SU-DHL-6 (cell line): Measurements from ENCODE around the gene ALKBH6.

Experiments
- H2AFZ ChIP-seq: fragments of 200-600 bp; sonication (generic); 2 replicates; pipeline ENCODE4 v1.6.1; 2014; ENCODE audit warnings: low read depth, mild to moderate bottlenecking, moderate library complexity, mixed read lengths, antibody characterized with exemption, low read length; ENCODE audit not compliant: severe bottlenecking
- H3F3A ChIP-seq: fragments of 200-600 bp; shearing (Covaris generic); 2 replicates; pipeline ENCODE4 v1.6.0; 2016; ENCODE audit warnings: antibody characterized with exemption, mild to moderate bottlenecking; ENCODE audit not compliant: insufficient read depth
- H3K27ac ChIP-seq: fragments of 200-600 bp; sonication (generic); 2 replicates; pipeline ENCODE4 v1.5.1; 2016; ENCODE audit warnings: low read depth, mild to moderate bottlenecking, low read length, moderate library complexity, mixed read lengths
- H3K27me3 ChIP-seq: fragments of 200-600 bp; sonication (generic), shearing (Covaris generic); 2 replicates; pipeline ENCODE4 v1.6.0; 2014; ENCODE audit warnings: mild to moderate bottlenecking, low read length
- H3K36me3 ChIP-seq: fragments of 200-600 bp; sonication (generic); 2 replicates; pipeline ENCODE4 v1.6.1; 2014; ENCODE audit warnings: mild to moderate bottlenecking, low read length, mixed read lengths
- H3K4me2 ChIP-seq: fragments of 300-600, 200-600 bp; shearing (Covaris generic), sonication (generic); 2 replicates; pipeline ENCODE4 v1.6.0; 2014; ENCODE audit warnings: low read length, low read depth, mild to moderate bottlenecking; ENCODE audit not compliant: poor library complexity, severe bottlenecking
- H3K4me3 ChIP-seq: fragments of 200-600 bp; sonication (generic); 2 replicates; pipeline ENCODE4 v1.5.1; 2014; ENCODE audit warnings: antibody characterized with exemption, low read length, mild to moderate bottlenecking, mixed read lengths; ENCODE audit not compliant: insufficient read depth, poor library complexity, severe bottlenecking
- H3K79me2 ChIP-seq: fragments of 200-600 bp; sonication (generic); 2 replicates; pipeline ENCODE4 v1.6.1; 2014; ENCODE audit warnings: mild to moderate bottlenecking, low read length, moderate library complexity; ENCODE audit not compliant: insufficient read depth
- H3K9ac ChIP-seq: fragments of 200-600 bp; sonication (generic); 2 replicates; pipeline ENCODE4 v1.7.0; 2014; ENCODE audit warnings: mild to moderate bottlenecking, low read length
- H3K9me2 ChIP-seq: fragments of 200-600 bp; sonication (generic); replicated peaks from 2 replicates; pipeline ENCODE4 v1.6.1; 2014; ENCODE audit warnings: low read length; ENCODE audit not compliant: insufficient read depth
- H3K9me3 ChIP-seq: fragments of 200-600 bp; sonication (generic); 2 replicates; pipeline ENCODE4 v1.6.1; 2014; ENCODE audit warnings: low read length, mixed read lengths; ENCODE audit not compliant: insufficient read depth
- H4K20me1 ChIP-seq: fragments of 200-600 bp; sonication (generic); 2 replicates; pipeline ENCODE4 v1.6.1; 2014; ENCODE audit warnings: low read depth, mild to moderate bottlenecking, antibody characterized with exemption, low read length, moderate library complexity, mixed read lengths
- CTCF ChIP-seq: fragments of 200-600 bp; sonication (generic); IDR thresholded peaks from one replicate; pipeline ENCODE4 v1.5.1; 2017; ENCODE audit warnings: antibody characterized with exemption, mild to moderate bottlenecking, low read length, moderate library complexity; ENCODE audit not compliant: insufficient read depth, poor library complexity, severe bottlenecking
- EZH2phosphoT487 ChIP-seq: fragments of 200-600 bp; sonication (generic), shearing (Covaris generic); conservative IDR thresholded peaks from 2 replicates; pipeline ENCODE4 v1.6.1; 2018; ENCODE audit warnings: mild to moderate bottlenecking, antibody characterized with exemption, low read length, moderate library complexity, mixed read lengths

Gene ALKBH6

GRCh38 chr19:36001605-36002004, 12.4 kb downstream of the ALKBH6 start:
- H3K36me3 ChIP-seq, result no peaks in the 10 kb centered on the region
- no peaks in the 10 kb centered on the region for H3K9me3 ChIP-seq
- H3K9ac ChIP-seq, result no peak overlapping the region
- H3K9me2 ChIP-seq, result no peaks in the 10 kb centered on the region
- no peak overlapping the region for H2AFZ ChIP-seq
- H3K4me3 ChIP-seq, result no peak overlapping the region
- H3K27ac ChIP-seq, result no peak overlapping the region
- H4K20me1 ChIP-seq, result no peaks in the 10 kb centered on the region
- peaks cover 23% of the 10 kb centered on the region for H3K79me2 ChIP-seq
- TF ChIP-seq CTCF, result no peak
- TF ChIP-seq EZH2phosphoT487, result no peak
- H3K27me3 ChIP-seq, result no peaks in the 10 kb centered on the region
- H3K4me2 ChIP-seq, result no peak overlapping the region
- peaks cover 5% of the 10 kb centered on the region; the same call in 1 of the 2 replicates for H3F3A ChIP-seq

- Histone ChIP-seq H3K27ac (no peak overlapping the region), H3K27me3 (no peaks in the 10 kb centered on the region), H3K9me2 (no peaks in the 10 kb centered on the region), H3F3A (peaks cover 5% of the 10 kb centered on the region; the same call in 1 of the 2 replicates), H3K36me3 (no peaks in the 10 kb centered on the region), H3K4me2 (peak overlapping the region; percentile 74), H2AFZ (no peak overlapping the region), H3K4me3 (no peak overlapping the region), H3K9me3 (no peaks in the 10 kb centered on the region), H4K20me1 (no peaks in the 10 kb centered on the region), H3K9ac (peak overlapping the region; percentile 76), H3K79me2 (peaks cover 36% of the 10 kb centered on the region)
- TF ChIP-seq CTCF, result no peak
- no peak for TF ChIP-seq EZH2phosphoT487
These were observed 17.2 kb downstream of the ALKBH6 start for GRCh38 chr19:35996777-35997176.

DNA sequence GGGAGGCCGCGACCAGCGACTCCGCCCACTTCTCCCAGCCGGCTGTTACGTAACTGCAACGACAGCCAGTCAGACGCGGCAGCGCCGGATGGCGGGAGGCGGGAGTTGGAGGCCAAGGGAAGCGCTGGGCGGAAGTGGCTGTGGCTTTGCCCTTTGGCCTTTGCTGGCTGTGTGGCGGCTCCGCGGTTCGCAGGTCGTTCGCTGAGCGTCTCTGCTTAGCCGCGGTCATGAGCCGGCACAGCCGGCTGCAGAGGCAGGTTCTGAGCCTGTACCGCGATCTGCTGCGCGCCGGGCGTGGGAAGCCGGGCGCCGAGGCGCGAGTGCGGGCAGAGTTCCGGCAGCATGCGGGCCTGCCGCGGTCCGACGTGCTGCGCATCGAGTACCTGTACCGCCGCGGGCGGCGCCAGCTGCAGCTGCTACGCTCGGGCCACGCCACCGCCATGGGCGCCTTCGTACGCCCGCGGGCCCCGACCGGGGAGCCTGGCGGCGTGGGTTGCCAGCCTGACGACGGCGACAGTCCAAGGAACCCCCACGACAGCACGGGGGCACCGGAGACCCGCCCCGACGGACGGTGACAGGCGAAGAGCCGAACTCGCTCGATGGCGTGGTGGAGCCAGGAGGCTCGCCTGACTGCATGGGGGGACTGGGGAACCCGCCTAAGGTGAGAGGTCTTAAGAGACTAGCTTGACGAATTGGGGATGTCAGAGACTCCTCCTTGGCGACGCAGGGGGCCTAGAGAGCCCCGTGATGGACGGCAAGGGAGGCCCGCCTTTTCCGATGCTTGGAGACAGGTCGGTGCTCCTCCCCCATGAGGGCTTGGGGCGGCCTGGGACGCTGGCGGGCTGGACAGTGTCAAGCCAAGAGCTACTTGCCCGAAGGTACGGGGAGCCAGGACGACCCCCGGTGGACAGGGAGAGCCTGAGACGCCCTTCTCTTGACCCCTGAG, 18.7 kb downstream of the ALKBH6 start, which contains the start of gene SDHAF1:
Gene SDHAF1, plus strand, starts transcription at position 141 of the 946 bp plus-strand sequence. Its CDS starts 87 bp downstream, at position 228.
- Histone ChIP-seq H3K27me3 (no peaks in the 10 kb centered on the region), H3K9me3 (no peaks in the 10 kb centered on the region), H3K36me3 (no peaks in the 10 kb centered on the region), H3F3A (peaks cover 4% of the 10 kb centered on the region; the same call in 1 of the 2 replicates), H4K20me1 (no peaks in the 10 kb centered on the region), H3K9ac (peak within 1 kb of the TSS; percentile 76), H2AFZ (peak within 1 kb of the TSS; percentile 84), H3K4me2 (peak within 1 kb of the TSS; percentile 74), H3K4me3 (peak within 1 kb of the TSS; percentile 67), H3K27ac (peak within 1 kb of the TSS; percentile 50), H3K79me2 (peaks cover 31% of the 10 kb centered on the region), H3K9me2 (no peaks in the 10 kb centered on the region)
- TF ChIP-seq EZH2phosphoT487 (no peak), CTCF (no peak)
